Esophagus squamous epithelium (tissue), 5 donors: ENCODE measurements around the gene TPCN2. TPM values are rescaled to one million over a fixed set of nuclear protein-coding genes. Genes with fewer than 3 reads are reported as not detected.
A peak's percentile ranks its signal among the peaks of the same experiment; 100 is the strongest.

ENCODE experiments used
- DNase-seq: peaks from one replicate; lab custom pipeline; 2025; lab: John Stamatoyannopoulos, UW
- H3K27ac ChIP-seq, 4 donors: fragments of 200-600 bp; sonication (generic); one replicate each; pipeline ENCODE4 v1.5.1; 2016 to 2019; ENCODE audit warnings: mild to moderate bottlenecking in 1 of 4
- H3K27me3 ChIP-seq, 4 donors: fragments of 200-600 bp; sonication (generic); 1 replicate in 3 of 4; 2 replicates in 1 of 4; pipeline versions ENCODE4 v1.5.1 to v1.6.0; 2017 to 2021; ENCODE audit warnings: antibody characterized with exemption in 1 of 4
- H3K36me3 ChIP-seq, 3 donors: fragments of 200-600 bp; sonication (generic); one replicate each; pipeline ENCODE4 v1.5.1; 2016 to 2019
- H3K4me1 ChIP-seq, 3 donors: fragments of 200-600 bp; sonication (generic); one replicate each; pipeline ENCODE4 v1.5.1; 2017 to 2019
- H3K4me3 ChIP-seq, 4 donors: fragments of 200-600 bp; sonication (generic); 1 replicate in 3 of 4; 2 replicates in 1 of 4; pipeline ENCODE4 v1.5.1; 2016 to 2019; ENCODE audit warnings: mild to moderate bottlenecking in 2 of 4, moderate library complexity in 1 of 4
- H3K9me3 ChIP-seq, 3 donors: fragments of 200-600 bp; sonication (generic); one replicate each; pipeline ENCODE4 v1.5.1; 2016 to 2019
- POLR2A ChIP-seq, 4 donors: fragments of 450-650 bp; IDR thresholded peaks; one replicate each; pipeline ENCODE4 v1.6.1; 2017; ENCODE audit warnings: antibody characterized with exemption in 4 of 4, mild to moderate bottlenecking in 4 of 4, moderate library complexity in 3 of 4
- WGBS, 2 donors: methylation state at CpG; one replicate each; pipeline ENCODE4 v1.1.5; 2018; 5-methylcytosine and 5-hydroxymethylcytosine counted together
- intact Hi-C: fragments of 100-400 bp; cut with DNase I; formaldehyde crosslinking; loops from one replicate; pipeline ENCODE4 v1.15.0; 2022
- total RNA-seq, 4 donors: library from RNA; depleted of rRNA; stranded (reverse); fragments of >200 nt; gene quantifications; one replicate each; pipeline ENCODE4 v1.1.0, GENCODE V29; 2016
- TF ChIP-seq, protein P1 (sequence below), 6 experiments: fragments of 450-650 bp in 4 of 6; fragments of 200-600 bp in 2 of 6; sonication (generic) in 2 of 6; IDR thresholded peaks; one replicate each; pipeline ENCODE4 v1.5.1; 2016 to 2019; ENCODE audit warnings: antibody characterized with exemption in 6 of 6, mild to moderate bottlenecking in 4 of 6, moderate library complexity in 4 of 6
- donor health status: DM: yes; HTN: yes; CAD: no.

Gene TPCN2
- total RNA-seq, 4 donors from 2014 or later: 7.9 to 12.0 (median 9.1) TPM

DNA sequence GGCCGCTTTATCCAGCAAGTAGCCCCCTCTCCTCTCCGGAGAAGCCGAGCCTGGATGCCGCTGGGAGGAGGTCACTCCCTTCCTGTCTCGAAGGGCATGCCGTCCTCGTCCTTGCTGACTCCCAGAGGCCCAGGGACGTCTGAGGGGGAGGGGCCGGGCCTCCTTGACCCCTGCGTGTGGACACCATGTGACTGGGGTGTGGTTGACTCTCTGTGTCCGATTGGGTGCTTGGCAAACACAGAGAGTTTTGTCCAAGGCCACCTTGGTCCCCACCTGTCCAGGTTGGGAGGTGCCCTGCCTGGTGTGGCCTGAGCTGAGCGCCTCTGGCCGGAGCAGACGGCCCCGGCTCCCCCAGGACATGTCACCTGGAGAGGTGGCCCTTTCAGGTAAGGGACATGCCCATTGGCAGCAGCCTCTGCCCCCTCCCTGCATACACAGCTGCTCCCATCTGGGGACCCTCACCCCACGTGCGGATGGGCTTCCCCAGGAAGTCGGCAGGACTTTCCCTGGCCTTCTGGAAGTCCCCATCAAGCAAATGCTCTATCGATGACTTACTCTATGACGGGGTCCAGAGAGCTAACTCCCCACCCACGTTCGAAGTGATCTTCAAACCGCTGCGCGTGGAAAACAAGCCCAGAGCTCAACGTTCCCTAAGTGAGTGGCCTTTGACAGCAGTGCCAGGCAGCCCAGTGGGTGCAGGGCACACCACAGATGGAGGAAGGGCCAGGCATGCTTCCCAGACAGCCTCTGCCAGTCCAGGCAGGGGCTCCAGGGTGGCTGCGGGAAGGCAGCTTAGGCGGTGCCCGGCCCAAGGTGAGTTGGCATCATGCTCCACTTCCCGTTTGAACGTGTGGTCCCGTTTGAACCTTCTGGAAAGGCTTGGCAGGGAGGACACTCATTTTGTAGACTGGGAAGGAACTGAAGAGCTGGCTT, 106.8 kb downstream of the TPCN2 start, which contains the start of gene SMIM38:
TSS of gene SMIM38 (plus strand) at position 634 of the 933 bp plus-strand sequence. CDS start 1,912 bp downstream, outside the sequence.
- WGBS, 2 donors: 55 to 92% methylated on average over 4 of the region's 32 CpGs
- Histone ChIP-seq H3K27ac (peak within 1 kb of the TSS in 3 of 4 donors; percentile 31 to 53 (median 39)), H3K4me3 (no peak within 1 kb of the TSS), H3K9me3 (no peaks in the 10 kb centered on the region), H3K36me3 (no peaks in the 10 kb centered on the region), H3K4me1 (peaks cover 15 to 43% (median 15%) of the 10 kb centered on the region in 3 donors), H3K27me3 (peaks cover 0 to 24% (median 0%) of the 10 kb centered on the region in 4 donors)
- intact Hi-C loops: no loop called here
- TF ChIP-seq POLR2A (IDR thresholded peaks at IDR 0.05): no peak
- TF ChIP-seq, protein P1, sequence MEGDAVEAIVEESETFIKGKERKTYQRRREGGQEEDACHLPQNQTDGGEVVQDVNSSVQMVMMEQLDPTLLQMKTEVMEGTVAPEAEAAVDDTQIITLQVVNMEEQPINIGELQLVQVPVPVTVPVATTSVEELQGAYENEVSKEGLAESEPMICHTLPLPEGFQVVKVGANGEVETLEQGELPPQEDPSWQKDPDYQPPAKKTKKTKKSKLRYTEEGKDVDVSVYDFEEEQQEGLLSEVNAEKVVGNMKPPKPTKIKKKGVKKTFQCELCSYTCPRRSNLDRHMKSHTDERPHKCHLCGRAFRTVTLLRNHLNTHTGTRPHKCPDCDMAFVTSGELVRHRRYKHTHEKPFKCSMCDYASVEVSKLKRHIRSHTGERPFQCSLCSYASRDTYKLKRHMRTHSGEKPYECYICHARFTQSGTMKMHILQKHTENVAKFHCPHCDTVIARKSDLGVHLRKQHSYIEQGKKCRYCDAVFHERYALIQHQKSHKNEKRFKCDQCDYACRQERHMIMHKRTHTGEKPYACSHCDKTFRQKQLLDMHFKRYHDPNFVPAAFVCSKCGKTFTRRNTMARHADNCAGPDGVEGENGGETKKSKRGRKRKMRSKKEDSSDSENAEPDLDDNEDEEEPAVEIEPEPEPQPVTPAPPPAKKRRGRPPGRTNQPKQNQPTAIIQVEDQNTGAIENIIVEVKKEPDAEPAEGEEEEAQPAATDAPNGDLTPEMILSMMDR (IDR thresholded peaks at IDR 0.05): no peak
- no peak for DNase-seq

DNA sequence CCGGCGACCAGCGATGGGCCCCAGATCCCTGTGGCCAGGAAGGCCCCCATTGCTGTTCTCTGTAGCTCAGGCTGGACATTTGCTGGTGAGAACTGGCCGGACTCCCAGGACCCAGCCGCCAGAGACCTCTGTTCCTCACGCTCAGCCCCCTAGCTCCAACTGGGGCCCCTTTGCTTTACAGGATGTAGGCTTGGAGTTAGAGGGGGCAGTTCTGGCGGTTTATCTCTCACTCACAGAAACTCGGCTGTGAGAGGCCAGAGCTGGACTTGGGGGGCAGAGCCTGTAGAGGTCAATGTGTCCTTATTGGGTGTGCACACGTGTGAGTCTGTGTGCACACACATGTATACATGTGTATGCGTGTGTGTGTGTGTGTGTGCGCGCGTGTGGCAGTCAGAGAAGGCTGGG, 107.5 kb downstream of the TPCN2 start:
- H3K36me3 ChIP-seq: no peaks in the 10 kb centered on the region
- no peaks in the 10 kb centered on the region for H3K9me3 ChIP-seq
- intact Hi-C loops: no loop called here
- WGBS, 2 donors: 73% methylated on average over 8 of the region's 13 CpGs; no CpG with 5 or more reads in 1 of the 2 donors
- peak overlapping the region in 2 of 4 donors; percentile 39 to 53 for H3K27ac ChIP-seq
- H3K27me3 ChIP-seq: peaks cover 0 to 24% (median 0%) of the 10 kb centered on the region in 4 donors
- no peak for DNase-seq
- H3K4me1 ChIP-seq: peaks cover 15 to 43% (median 15%) of the 10 kb centered on the region in 3 donors
- H3K4me3 ChIP-seq: no peak overlapping the region
- TF ChIP-seq, protein P1 (IDR thresholded peaks at IDR 0.05): no peak

DNA sequence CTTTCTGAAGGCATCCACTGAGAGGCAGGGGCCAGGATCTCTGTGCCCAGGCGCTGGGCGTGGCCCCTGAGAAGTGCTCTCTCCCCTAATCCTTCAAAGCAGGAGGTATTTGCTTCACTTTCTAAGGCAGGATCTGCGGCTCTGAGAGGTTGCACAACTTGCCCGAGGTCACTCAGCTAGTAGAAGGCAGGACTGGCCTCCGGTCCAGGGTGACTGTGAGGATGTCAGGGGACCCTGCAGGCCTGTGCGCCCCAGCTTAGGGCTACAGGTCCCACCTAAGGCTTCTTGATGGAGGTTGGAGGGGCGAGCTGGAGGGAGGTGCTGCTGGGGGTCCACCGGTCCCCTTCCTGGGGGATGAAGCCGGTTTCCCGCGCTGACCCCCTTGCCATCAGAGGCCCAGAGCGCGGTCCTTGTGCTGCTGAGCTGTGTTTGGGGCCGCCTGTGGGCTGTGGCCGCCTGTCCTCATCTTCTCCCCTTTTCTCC, 108.0 kb downstream of the TPCN2 start:
- Histone ChIP-seq H3K4me3 (peak overlapping the region in 2 of 4 donors; percentile 8 to 38), H3K9me3 (no peaks in the 10 kb centered on the region), H3K36me3 (no peaks in the 10 kb centered on the region), H3K27ac (peak overlapping the region in 3 of 4 donors; percentile 31 to 53 (median 39)), H3K4me1 (peaks cover 15 to 43% (median 15%) of the 10 kb centered on the region in 3 donors), H3K27me3 (peaks cover 0 to 24% (median 0%) of the 10 kb centered on the region in 4 donors)
- DNase-seq: no peak
- intact Hi-C loops: no loop called here
- WGBS, 2 donors: 52 to 78% methylated on average over 9 to 10 of the region's 15 CpGs
- TF ChIP-seq POLR2A (IDR thresholded peaks at IDR 0.05): no peak
- TF ChIP-seq, protein P1 (IDR thresholded peaks at IDR 0.05): no peak

DNA sequence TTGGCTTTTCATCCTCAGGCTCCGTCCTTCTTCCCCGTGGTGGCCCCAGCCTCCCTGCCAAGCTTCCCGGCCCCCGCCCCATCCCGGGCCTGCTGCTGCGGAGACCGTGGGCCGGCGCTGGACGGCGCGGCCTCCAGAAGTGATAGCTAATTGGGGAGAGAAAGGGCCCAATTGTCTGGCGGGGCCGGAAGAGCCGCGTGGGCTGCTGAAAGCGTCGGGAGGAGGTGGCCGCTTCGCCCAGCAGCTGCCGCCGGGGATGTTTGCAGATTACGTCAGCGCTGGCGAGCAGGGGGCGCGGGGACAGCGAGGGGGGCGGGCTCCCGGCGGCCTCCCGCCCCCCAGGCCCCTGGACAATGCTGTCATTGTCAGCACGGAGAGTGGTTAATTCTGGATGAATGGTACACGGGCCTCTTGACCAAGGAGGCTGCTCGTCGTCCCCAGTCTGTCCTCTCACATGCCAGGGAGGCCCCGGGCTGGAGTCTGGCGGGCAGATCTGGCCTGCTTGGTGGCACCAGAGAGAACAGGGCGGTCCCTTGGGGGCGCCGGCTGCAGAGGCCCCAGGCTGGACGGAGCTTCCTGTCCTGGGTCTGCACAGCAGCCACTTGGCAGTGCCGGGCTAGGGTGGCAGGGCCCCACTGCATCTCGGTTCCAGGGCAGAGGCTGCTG, 108.6 kb downstream of the TPCN2 start:
- no peaks in the 10 kb centered on the region for H3K36me3 ChIP-seq
- DNase-seq: no peak
- peaks cover 15 to 43% (median 15%) of the 10 kb centered on the region in 3 donors for H3K4me1 ChIP-seq
- TF ChIP-seq, protein P1 (IDR thresholded peaks at IDR 0.05): no peak
- no peak for TF ChIP-seq POLR2A (IDR thresholded peaks at IDR 0.05)
- peaks cover 0 to 24% (median 0%) of the 10 kb centered on the region in 4 donors for H3K27me3 ChIP-seq
- H3K27ac ChIP-seq: peak overlapping the region in 3 of 4 donors; percentile 31 to 53 (median 39)
- intact Hi-C loops: no loop called here
- no peaks in the 10 kb centered on the region for H3K9me3 ChIP-seq
- H3K4me3 ChIP-seq: peak overlapping the region in 2 of 4 donors; percentile 8 to 38
- WGBS, 2 donors: 8 to 37% methylated on average over 2 to 7 of the region's 44 CpGs
